ENCODE results near the gene TAGLN. TPM values are rescaled to one million over a fixed set of nuclear protein-coding genes. Genes with fewer than 3 reads are reported as not detected.

The TAGLN gene
- total RNA-seq, 2 experiments from 2014 or later: 2.0 to 2.5 TPM

- peaks cover 28% of the 10 kb centered on the region for H3K4me1 Mint-ChIP-seq (ENCODE audit: low read depth)
- intact Hi-C loops (cut with micrococcal nuclease): loop anchor here (5.0 kb wide), 1 partner anchor 53 kb away; the partner anchor contains the start of genes PCSK7 and RNF214
- peak; percentile 31 for ATAC-seq
- no peaks in the 10 kb centered on the region for H3K36me3 Mint-ChIP-seq (ENCODE audit: low read depth)
- CTCF ChIA-PET: interaction anchor here (1.2 to 8.8 kb wide), 15 partner anchors 10 to 407 kb away, joined by 3 to 125 read pairs (median 4); partner anchors contain the start of genes APOA5, PAFAH1B2, PCSK7 and RNF214
- POLR2A ChIA-PET: interaction anchor here (0.5 to 4.3 kb wide), 13 partner anchors 8 to 250 kb away, joined by 3 to 29 read pairs (median 4); partner anchors contain the start of genes PAFAH1B2, PCSK7 and RNF214
- H3K4me3 Mint-ChIP-seq: peak overlapping the region; percentile 92
- TF ChIP-seq CTCF (IDR thresholded peaks at IDR 0.05): no peak
- no peaks in the 10 kb centered on the region for H3K9me3 Mint-ChIP-seq
- H3K27me3 Mint-ChIP-seq: no peaks in the 10 kb centered on the region
- H3K27ac Mint-ChIP-seq: peak overlapping the region; percentile 85
- DNase-seq: peak; percentile 57
Measured at GRCh38 chr11:117179048-117179999, 19.8 kb upstream of the TAGLN start.

- H3K4me3 Mint-ChIP-seq: peak overlapping the region; percentile 92
- H3K27ac Mint-ChIP-seq: no peak overlapping the region
- ChIA-PET POLR2A (interaction anchor here (0.6 to 4.3 kb wide), 13 partner anchors 7 to 251 kb away, joined by 3 to 29 read pairs (median 5); partner anchors contain the start of genes PAFAH1B2, PCSK7 and RNF214), CTCF (interaction anchor here (1.2 to 8.8 kb wide), 16 partner anchors 8 to 408 kb away, joined by 3 to 125 read pairs (median 4); partner anchors contain the start of genes APOA5, PAFAH1B2, PCSK7 and RNF214)
- no peaks in the 10 kb centered on the region for H3K9me3 Mint-ChIP-seq
- no peaks in the 10 kb centered on the region for H3K27me3 Mint-ChIP-seq
- ATAC-seq (no peak), DNase-seq (no peak)
- no peaks in the 10 kb centered on the region for H3K36me3 Mint-ChIP-seq (ENCODE audit: low read depth)
- intact Hi-C loops (cut with micrococcal nuclease): no loop called here
- peaks cover 28% of the 10 kb centered on the region for H3K4me1 Mint-ChIP-seq (ENCODE audit: low read depth)
- TF ChIP-seq CTCF (IDR thresholded peaks at IDR 0.05): no peak
Measured at GRCh38 chr11:117180020-117180419, 19.1 kb upstream of the TAGLN start.

- Mint-ChIP-seq H3K4me3 (peak overlapping the region; percentile 9), H3K9me3 (no peaks in the 10 kb centered on the region), H3K27ac (peak overlapping the region; percentile 1), H3K4me1 (ENCODE audit: low read depth) (peaks cover 28% of the 10 kb centered on the region), H3K36me3 (ENCODE audit: low read depth) (no peaks in the 10 kb centered on the region), H3K27me3 (no peaks in the 10 kb centered on the region)
- peak; percentile 86 for DNase-seq
- ChIA-PET POLR2A (interaction anchor here (0.7 to 4.2 kb wide), 9 partner anchors 8 to 408 kb away, joined by 3 to 29 read pairs (median 6); partner anchors contain the start of genes BUD13, PCSK7 and RNF214), CTCF (interaction anchor here (0.6 to 8.8 kb wide), 21 partner anchors 9 to 394 kb away, joined by 3 to 125 read pairs (median 5); partner anchors contain the start of genes APOA5, PAFAH1B2, PCSK7 and RNF214)
- intact Hi-C loops (cut with micrococcal nuclease): no loop called here
- ATAC-seq: peak; percentile 72
- TF ChIP-seq CTCF (IDR thresholded peaks at IDR 0.05): peak; percentile 72
Measured at GRCh38 chr11:117180661-117181585, 18.2 kb upstream of the TAGLN start.

- H3K36me3 Mint-ChIP-seq (ENCODE audit: low read depth): no peaks in the 10 kb centered on the region
- ChIA-PET CTCF (interaction anchor here (0.6 to 8.8 kb wide), 14 partner anchors 9 to 147 kb away, joined by 3 to 125 read pairs (median 5); partner anchors contain the start of genes PCSK7 and RNF214), POLR2A (interaction anchor here (1.0 to 4.2 kb wide), 5 partner anchors 9 to 409 kb away, joined by 3 to 29 read pairs (median 7); partner anchors contain the start of genes BUD13, PCSK7 and RNF214)
- H3K4me1 Mint-ChIP-seq (ENCODE audit: low read depth): peaks cover 28% of the 10 kb centered on the region
- intact Hi-C loops (cut with micrococcal nuclease): no loop called here
- TF ChIP-seq CTCF (IDR thresholded peaks at IDR 0.05): peak; percentile 44
- ATAC-seq: no peak
- no peaks in the 10 kb centered on the region for H3K9me3 Mint-ChIP-seq
- no peak overlapping the region for H3K4me3 Mint-ChIP-seq
- no peak for DNase-seq
- no peaks in the 10 kb centered on the region for H3K27me3 Mint-ChIP-seq
- no peak overlapping the region for H3K27ac Mint-ChIP-seq
Measured at GRCh38 chr11:117181586-117182550, 17.3 kb upstream of the TAGLN start.

Measured in activated CD8-positive, alpha-beta T cell treated with anti-CD3 and anti-CD28 coated beads for 36 hours (primary cell).